Fibroblast of villous mesenchyme (primary cell): Measurements from ENCODE around the gene EVL. TPM values are rescaled to one million over a fixed set of nuclear protein-coding genes. Genes with fewer than 3 reads are reported as not detected.

ENCODE experiments used
- DNase-seq: peaks from one replicate; pipeline ENCODE4 v3.0.0-alpha.2; 2010; ENCODE audit warnings: low read depth
- H3K4me3 ChIP-seq: 2 replicates; pipeline ENCODE4 v1.5.1; 2011; ENCODE audit warnings: low read depth, mild to moderate bottlenecking, low read length
- CTCF ChIP-seq: IDR thresholded peaks from 2 replicates; pipeline ENCODE4 v1.5.1; 2012; ENCODE audit warnings: low read depth, mild to moderate bottlenecking, low read length; ENCODE audit not compliant: insufficient read depth
- total RNA-seq: library from RNA; depleted of rRNA; stranded (reverse); fragments of >200 nt; gene quantifications from 2 replicates; pipeline ENCODE4 v1.2.3, GENCODE V29; 2012

EVL gene
- total RNA-seq, 1 donor = 5.2 TPM

DNA sequence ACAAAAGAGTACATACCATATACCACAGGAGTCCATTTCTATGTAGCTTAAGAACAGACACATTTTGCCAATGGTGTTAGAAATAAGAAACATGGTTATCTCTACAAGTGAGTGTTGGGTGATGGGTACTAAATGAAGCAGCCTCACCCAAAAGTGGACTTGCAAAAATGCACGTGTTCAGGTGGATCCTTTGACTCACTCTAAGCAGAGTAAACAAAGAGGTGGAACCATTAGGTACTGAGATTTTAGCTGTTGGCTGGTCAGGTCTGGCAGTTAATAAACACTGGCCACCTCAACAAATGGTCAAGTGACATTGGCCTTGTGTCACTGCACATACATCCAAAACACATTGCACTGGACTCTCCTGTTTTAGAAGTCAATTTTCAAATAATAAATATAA lies 27.6 kb downstream of the EVL start:
- no peak overlapping the region for H3K4me3 ChIP-seq
- no peak for TF ChIP-seq CTCF
- DNase-seq = no peak

DNA sequence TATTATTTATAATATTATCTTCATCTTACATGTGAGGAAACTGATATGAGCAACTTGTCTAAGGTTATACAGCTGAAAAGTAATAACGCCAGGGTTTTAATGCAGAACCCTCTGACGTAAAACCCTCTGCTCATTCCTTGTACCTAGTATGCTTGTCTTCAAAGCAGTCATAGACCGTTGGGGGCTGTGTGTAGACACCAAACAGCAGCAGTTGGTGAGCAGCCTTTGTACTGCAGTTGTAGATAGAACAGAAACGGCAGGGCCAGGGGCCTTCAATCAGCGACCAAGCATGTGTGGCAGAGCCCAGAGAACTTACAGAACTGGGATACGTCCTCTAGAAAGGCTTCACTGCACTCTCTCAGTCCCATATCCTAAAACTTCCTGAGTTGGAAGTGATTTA lies 28.1 kb downstream of the EVL start:
- no peak overlapping the region for H3K4me3 ChIP-seq
- DNase-seq = no peak
- no peak for TF ChIP-seq CTCF

DNA sequence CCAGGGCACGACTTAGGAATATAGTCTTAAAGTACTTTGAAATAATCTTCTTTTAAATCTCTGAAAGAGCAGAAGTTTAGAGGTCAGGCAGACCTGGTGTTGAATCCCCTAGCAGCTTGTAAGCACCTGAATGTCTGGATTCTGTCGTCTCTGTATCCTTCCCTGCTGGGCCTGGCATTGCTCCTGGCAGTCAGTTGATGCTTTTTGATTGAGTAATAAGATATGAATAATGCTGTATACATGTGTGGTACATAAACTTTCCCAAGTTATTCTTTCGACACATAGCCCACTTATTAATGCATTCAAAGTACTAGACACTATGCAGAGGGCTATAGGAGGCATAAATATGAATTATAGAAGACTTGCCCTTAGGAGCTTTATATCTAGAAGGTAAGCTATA lies 31.4 kb downstream of the EVL start:
- H3K4me3 ChIP-seq = no peak overlapping the region
- no peak for TF ChIP-seq CTCF
- peak; percentile 75 for DNase-seq

DNA sequence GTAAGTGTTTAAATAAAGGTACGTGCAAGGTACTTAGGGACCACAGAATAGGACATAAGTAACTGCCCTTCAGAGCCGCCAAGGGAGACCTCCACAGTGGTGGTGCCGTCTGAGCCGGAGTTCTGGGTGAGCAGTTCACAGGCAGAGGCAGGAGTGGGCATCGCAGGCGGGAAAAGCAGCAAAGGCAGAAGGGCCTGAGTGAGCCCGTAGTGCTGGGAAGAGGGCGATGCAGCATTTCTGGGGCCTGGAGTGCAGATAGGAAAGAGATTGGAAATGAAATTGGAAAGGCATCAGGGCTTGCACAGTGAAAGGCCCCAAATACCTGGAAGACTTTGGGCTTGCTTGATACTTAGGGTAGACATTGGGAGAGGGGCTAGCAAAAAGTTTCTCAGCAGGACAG lies 32.9 kb downstream of the EVL start:
- H3K4me3 ChIP-seq = no peak overlapping the region
- TF ChIP-seq CTCF = no peak
- DNase-seq = no peak

GRCh38 chr14:100100032-100100703 lies 34.9 kb downstream of the EVL start:
- no peak for TF ChIP-seq CTCF
- H3K4me3 ChIP-seq = no peak overlapping the region
- DNase-seq = no peak

DNA sequence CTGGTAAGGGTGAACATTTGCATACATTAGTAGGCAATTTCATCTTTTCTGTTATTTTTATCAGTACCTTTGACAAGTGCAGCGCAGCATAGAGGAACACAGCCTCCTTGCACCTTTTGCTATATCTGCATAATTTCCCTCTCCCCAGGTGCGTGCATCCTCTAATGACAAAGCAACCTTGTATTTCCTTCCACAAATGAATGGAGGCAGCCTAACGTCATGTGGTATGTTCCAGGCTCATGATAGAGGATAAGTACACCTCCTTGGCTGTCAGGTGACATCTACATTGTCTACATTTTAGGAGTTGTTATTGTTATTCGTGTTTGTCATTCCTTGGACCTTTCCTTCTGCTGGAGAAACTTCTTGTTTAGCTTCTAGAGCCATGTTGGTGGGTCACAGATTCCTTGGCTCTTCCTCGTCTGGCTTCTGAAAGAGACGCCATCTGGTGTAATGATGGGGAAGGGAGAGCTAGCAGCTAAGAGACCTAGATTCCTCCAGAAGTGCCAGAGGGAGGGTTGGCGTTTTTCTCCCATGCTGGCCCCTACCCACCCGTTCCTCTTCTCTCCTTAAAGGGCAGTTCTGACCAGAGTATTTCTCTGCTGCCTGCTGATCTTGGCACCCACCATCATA lies 37.0 kb downstream of the EVL start:
- H3K4me3 ChIP-seq = no peak overlapping the region
- no peak for DNase-seq
- no peak for TF ChIP-seq CTCF
